T-helper 2 cell treated with Interferon-gamma antibody and Interleukin-4, amounts not matched to agents 100 ng/mL and 5 ng/mL, for 36 hours (primary cell): ENCODE measurements around the gene FBXO44. TPM values are rescaled to one million over a fixed set of nuclear protein-coding genes. Genes with fewer than 3 reads are reported as not detected.

Experiments used
- intact Hi-C: fragments of 100-400 bp; cut with micrococcal nuclease; formaldehyde crosslinking; loops from one replicate; pipeline ENCODE4 v1.15.1; 2023
- total RNA-seq: library from RNA; stranded (reverse); gene quantifications from 2 replicates; pipeline ENCODE4 v1.2.3, GENCODE V29; 2022

Gene FBXO44
- total RNA-seq, 1 donor from 2014 or later = 23.2 TPM

DNA sequence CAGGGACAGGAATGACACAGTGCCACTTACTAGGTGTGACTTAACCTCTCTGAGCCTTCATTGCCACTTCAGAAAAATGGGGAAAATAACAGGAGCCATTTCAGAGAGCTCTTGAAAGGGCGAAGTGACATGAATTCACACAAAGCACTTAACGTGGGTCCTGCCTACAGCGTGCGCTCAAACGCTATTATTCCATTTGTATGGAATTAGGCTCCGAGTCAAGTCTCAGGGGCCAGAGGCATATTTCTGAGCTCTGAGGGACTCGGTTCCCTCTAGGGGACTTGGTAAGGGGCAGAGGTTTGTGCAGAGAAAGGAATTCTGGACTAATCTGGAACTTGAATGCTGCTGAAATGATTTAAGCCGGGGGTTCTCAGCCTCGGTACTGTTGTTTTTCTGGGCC lies 50.9 kb downstream of the FBXO44 start:
- intact Hi-C loops = no loop called here

DNA sequence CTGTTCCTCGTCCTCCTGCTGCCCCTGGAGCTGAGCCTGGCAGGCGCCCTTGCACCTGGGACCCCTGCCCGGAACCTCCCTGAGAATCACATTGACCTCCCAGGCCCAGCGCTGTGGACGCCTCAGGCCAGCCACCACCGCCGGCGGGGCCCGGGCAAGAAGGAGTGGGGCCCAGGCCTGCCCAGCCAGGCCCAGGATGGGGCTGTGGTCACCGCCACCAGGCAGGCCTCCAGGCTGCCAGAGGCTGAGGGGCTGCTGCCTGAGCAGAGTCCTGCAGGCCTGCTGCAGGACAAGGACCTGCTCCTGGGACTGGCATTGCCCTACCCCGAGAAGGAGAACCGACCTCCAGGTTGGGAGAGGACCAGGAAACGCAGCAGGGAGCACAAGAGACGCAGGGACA lies 51.6 kb downstream of the FBXO44 start:
- intact Hi-C loops = no loop called here

DNA sequence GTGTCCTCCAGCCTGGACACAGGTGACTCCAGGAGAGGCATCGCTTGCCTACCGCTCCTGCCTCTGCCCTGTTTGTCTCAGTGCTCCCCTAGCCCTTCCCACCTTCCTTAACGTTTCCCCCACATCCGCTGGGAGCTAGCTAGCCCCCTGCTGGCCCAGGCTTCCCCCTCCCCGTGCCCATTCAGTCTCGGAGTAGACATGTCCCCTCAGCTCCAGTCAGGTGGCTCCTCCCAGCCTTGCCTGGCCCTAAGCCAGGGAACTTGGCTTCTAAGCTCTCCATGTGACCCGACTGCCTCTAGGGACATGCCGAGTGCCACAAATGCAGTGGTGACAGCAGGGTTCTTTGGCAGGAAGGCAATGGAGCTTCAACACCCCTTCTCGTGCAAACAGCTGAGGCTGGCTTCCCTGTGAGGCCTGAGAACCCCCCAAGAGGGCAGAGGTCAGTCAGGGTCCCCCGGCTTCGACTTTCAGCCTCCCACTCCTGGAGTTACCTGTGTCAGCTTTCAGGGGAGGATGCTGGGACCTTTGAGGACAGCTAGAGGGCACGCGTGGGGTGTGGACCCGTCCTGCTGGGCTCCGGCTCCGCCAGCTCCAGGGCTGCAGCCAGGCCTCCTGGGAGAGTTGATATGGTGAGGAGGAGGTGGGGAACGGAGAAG lies 53.1 kb downstream of the FBXO44 start:
- intact Hi-C loops = no loop called here

DNA sequence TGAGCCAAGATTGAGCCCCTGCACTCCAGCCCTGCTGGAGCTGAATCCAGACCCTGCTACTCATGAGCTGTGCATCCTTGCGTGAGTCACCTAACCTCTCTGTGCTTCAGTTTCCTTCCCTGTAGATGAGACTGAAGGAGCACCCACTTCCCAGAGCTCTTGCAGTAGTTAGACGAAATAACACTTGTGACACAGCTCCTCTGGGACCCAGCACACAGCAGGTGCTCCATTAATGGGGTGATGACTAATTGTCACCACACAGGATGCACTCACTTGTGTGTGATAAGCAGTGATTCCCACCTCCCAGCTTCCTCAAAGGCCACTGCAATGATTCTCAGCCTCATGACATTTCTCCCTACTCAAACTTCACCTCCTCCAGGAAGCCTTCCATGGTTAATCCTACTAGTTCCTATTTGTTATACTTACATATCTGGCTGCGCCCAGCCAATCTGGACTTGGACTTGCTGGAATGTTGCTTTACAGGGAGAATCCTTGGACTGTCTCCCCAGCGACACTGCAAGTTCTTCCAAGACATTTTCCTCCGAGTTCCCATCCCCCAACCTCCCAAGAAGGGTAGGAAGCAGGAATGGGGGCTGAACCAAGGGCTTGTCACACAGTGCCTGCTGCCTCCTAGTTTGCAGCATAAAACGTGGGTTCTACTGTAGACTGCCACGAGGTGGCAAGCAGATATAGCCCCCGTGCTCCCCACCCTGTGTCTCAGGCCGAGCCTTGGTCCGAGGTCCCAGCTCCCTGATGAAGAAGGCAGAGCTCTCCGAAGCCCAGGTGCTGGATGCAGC lies 54.1 kb downstream of the FBXO44 start:
- intact Hi-C loops = no loop called here

DNA sequence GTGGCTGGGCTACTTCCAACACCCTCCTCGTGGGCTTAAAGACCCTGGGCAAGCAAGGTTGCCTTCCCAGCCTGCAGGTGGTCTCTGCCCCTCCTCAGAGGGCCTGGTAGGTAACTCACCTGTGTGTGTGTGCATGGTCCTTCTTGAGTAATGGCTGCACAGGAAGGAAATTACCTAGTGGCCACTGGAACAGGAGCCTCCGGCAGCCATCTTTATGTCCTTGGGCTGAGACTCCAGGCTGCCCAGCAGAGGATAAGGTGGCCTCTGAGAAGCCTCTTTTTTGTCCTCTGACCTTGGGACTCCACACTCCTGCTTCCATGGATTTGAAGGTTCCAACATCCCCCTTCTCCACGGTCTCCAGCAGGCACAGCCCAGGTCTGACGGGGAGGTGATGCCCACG lies 56.8 kb downstream of the FBXO44 start:
- intact Hi-C loops = no loop called here

DNA sequence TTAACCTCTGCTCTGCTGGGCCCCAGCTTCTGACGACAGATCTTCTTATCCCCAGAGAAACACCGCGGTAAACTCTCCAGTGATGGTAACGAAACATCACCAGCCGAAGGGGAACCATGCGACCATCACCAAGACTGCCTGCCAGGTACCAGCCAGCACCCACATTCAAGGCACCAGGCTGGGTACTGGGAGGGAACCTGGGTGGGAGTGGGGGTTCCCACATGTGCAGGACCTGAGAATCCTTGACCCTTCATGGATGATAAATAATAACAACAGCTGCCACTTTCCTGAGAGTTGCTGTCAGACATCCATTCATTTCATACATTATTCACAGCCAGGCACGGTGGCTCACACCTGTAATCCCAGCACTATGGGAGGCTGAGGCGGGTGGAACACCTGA lies 57.6 kb downstream of the FBXO44 start:
- intact Hi-C loops = no loop called here

Other genes starting within 250 kb of the FBXO44 start
- 0.34 and 0.50 TPM in 2 replicates for gene DISP3, start 175.7 kb upstream of the FBXO44 start, total RNA-seq
- 0.41 and 0.59 TPM in 2 replicates for gene FBXO2, start 448 bp upstream of the FBXO44 start, total RNA-seq
- 22.9 and 24.7 TPM in 2 replicates for gene FBXO6, start 9.3 kb downstream of the FBXO44 start, total RNA-seq
- gene MAD2L2, start 26.3 kb downstream of the FBXO44 start, total RNA-seq = 59.0 and 60.2 TPM in 2 replicates
- gene DRAXIN, start 36.8 kb downstream of the FBXO44 start, total RNA-seq = 0.09 and 0.11 TPM in 2 replicates
- 34.1 and 36.5 TPM in 2 replicates for gene AGTRAP, start 81.3 kb downstream of the FBXO44 start, total RNA-seq
- not detected in 2 replicates for gene C1orf167, start 107.3 kb downstream of the FBXO44 start, total RNA-seq
- 23.2 and 24.6 TPM in 2 replicates for gene MTHFR, start 151.1 kb downstream of the FBXO44 start, total RNA-seq
- gene CLCN6, start 151.3 kb downstream of the FBXO44 start, total RNA-seq = 13.3 and 15.1 TPM in 2 replicates
- gene NPPA, start 192.9 kb downstream of the FBXO44 start, total RNA-seq = not detected in 2 replicates
- not detected in 2 replicates for gene NPPB, start 204.1 kb downstream of the FBXO44 start, total RNA-seq